HG02973 (cell line): ENCODE measurements around the gene ATP10A.
"Not testable (repeated sequence)": the region's sequence is repeated elsewhere in the genome, so short reads cannot be mapped to it uniquely, and the experiment has no call there.

Experiments used
- ATAC-seq: cut with Tn5 transposase; IDR thresholded peaks from one replicate; pipeline ENCODE4 v1.9.1; 2021; ENCODE audit warnings: moderate library complexity; ENCODE audit not compliant: unreplicated experiment

Gene ATP10A

GRCh38 chr15:25776071-25776746 is 86.9 kb downstream of the ATP10A start:
- ATAC-seq, result no peak

- ATAC-seq, result peak; percentile 83
Measured at GRCh38 chr15:25775317-25775912, 87.7 kb downstream of the ATP10A start.

GRCh38 chr15:25774871-25775270 is 88.3 kb downstream of the ATP10A start:
- no peak for ATAC-seq

GRCh38 chr15:25773248-25773647 is 89.9 kb downstream of the ATP10A start:
- ATAC-seq, result no peak

GRCh38 chr15:25772500-25772899 is 90.6 kb downstream of the ATP10A start:
- ATAC-seq, result no peak

GRCh38 chr15:25771736-25772135 is 91.4 kb downstream of the ATP10A start:
- not testable (repeated sequence) for ATAC-seq

- ATAC-seq, result no peak
Measured at GRCh38 chr15:25771338-25771706, 91.8 kb downstream of the ATP10A start.

GRCh38 chr15:25770618-25771337 is 92.3 kb downstream of the ATP10A start:
- ATAC-seq, result no peak

GRCh38 chr15:25770031-25770430 is 93.1 kb downstream of the ATP10A start:
- ATAC-seq, result no peak

GRCh38 chr15:25768271-25768670 is 94.9 kb downstream of the ATP10A start:
- no peak for ATAC-seq

- no peak for ATAC-seq
Measured at GRCh38 chr15:25767356-25768151, 95.6 kb downstream of the ATP10A start.

- ATAC-seq, result no peak
Measured at GRCh38 chr15:25766417-25766816, 96.7 kb downstream of the ATP10A start.

GRCh38 chr15:25764980-25765735 is 98.0 kb downstream of the ATP10A start:
- ATAC-seq, result no peak

- ATAC-seq, result no peak
Measured at GRCh38 chr15:25763954-25764353, 99.2 kb downstream of the ATP10A start.

- ATAC-seq, result no peak
Measured at GRCh38 chr15:25763331-25763751, 99.8 kb downstream of the ATP10A start.

- no peak for ATAC-seq
Measured at GRCh38 chr15:25761971-25762662, 101.0 kb downstream of the ATP10A start.

- ATAC-seq, result no peak
Measured at GRCh38 chr15:25759421-25759820, 103.7 kb downstream of the ATP10A start.

GRCh38 chr15:25758612-25759011 is 104.5 kb downstream of the ATP10A start:
- not testable (repeated sequence) for ATAC-seq

GRCh38 chr15:25743548-25744275 is 119.4 kb downstream of the ATP10A start:
- no peak for ATAC-seq
